ENCODE data around the gene TOPBP1.

DNA sequence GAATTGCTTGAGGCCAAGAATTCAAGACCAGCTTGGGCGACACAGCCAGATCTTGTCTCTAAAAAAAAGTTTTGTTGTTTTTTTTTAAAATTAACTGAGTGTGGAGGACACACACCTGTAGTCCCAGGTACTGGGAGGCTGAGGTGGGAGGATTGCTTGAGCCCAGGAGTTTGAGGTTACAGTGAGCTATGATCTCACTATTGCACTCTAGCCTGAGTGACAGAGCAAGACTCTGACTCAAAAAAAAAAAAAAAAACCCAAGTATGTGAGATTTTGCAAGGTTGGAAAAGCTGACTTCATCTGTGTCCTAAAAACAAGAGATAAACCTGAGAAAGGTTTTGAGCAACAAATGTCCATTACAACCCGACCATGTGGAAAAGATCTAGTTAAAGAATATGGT, 5.4 kb upstream of the TOPBP1 start:
- TF ChIP-seq POLR2A (IDR thresholded peaks at IDR 0.05) = no peak
- TF ChIP-seq, protein P1, sequence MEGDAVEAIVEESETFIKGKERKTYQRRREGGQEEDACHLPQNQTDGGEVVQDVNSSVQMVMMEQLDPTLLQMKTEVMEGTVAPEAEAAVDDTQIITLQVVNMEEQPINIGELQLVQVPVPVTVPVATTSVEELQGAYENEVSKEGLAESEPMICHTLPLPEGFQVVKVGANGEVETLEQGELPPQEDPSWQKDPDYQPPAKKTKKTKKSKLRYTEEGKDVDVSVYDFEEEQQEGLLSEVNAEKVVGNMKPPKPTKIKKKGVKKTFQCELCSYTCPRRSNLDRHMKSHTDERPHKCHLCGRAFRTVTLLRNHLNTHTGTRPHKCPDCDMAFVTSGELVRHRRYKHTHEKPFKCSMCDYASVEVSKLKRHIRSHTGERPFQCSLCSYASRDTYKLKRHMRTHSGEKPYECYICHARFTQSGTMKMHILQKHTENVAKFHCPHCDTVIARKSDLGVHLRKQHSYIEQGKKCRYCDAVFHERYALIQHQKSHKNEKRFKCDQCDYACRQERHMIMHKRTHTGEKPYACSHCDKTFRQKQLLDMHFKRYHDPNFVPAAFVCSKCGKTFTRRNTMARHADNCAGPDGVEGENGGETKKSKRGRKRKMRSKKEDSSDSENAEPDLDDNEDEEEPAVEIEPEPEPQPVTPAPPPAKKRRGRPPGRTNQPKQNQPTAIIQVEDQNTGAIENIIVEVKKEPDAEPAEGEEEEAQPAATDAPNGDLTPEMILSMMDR (IDR thresholded peaks at IDR 0.05) = no peak
